ENCODE data around the gene BRD1.

The BRD1 gene

DNA sequence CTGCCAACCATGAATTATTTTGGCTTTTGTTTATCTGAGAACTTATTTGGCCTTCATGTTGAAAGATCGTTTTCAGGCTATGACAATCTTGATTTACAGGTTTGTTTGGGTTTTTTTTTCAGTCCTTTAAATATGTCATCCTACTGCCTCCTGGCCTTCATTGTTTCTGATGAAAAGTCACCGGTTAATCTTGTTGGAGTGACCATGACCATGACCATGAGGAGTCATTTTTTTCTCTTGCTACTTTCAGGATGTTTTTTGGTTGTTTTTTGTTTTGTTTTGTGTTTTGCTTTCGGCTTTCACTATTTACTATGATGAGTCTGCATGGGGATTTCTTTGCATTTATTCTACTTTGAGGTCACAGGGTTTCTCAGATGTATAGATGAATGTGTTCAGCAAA, 81.6 kb downstream of the BRD1 start:
- H3K4me3 ChIP-seq (ENCODE audit: low read depth, low read length), result no peak overlapping the region
- TF ChIP-seq, protein P1, sequence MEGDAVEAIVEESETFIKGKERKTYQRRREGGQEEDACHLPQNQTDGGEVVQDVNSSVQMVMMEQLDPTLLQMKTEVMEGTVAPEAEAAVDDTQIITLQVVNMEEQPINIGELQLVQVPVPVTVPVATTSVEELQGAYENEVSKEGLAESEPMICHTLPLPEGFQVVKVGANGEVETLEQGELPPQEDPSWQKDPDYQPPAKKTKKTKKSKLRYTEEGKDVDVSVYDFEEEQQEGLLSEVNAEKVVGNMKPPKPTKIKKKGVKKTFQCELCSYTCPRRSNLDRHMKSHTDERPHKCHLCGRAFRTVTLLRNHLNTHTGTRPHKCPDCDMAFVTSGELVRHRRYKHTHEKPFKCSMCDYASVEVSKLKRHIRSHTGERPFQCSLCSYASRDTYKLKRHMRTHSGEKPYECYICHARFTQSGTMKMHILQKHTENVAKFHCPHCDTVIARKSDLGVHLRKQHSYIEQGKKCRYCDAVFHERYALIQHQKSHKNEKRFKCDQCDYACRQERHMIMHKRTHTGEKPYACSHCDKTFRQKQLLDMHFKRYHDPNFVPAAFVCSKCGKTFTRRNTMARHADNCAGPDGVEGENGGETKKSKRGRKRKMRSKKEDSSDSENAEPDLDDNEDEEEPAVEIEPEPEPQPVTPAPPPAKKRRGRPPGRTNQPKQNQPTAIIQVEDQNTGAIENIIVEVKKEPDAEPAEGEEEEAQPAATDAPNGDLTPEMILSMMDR (IDR thresholded peaks at IDR 0.05; ENCODE audit: low read depth, low read length), result no peak

DNA sequence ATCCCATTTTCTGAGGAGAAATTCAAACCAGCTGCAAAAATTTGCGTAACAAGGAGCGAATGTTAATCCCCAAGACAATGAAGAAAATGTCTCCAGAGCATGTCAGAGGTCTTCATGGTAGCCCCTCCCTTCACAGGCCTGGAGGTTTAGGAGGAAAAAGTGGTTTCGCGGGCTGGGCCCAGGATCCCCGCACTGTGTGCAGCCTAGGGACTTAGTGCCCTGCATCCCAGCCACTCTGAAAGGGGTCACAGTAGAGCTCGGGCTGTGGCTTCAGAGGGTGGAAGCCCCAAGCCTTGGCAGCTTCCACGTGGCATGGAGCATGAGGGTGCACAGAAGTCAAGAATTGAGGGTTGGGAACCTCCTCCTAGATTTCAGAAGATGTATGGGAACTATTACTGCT, 87.4 kb downstream of the BRD1 start:
- TF ChIP-seq, protein P1 (IDR thresholded peaks at IDR 0.05; ENCODE audit: low read depth, low read length), result no peak
- no peak overlapping the region for H3K4me3 ChIP-seq (ENCODE audit: low read depth, low read length)

DNA sequence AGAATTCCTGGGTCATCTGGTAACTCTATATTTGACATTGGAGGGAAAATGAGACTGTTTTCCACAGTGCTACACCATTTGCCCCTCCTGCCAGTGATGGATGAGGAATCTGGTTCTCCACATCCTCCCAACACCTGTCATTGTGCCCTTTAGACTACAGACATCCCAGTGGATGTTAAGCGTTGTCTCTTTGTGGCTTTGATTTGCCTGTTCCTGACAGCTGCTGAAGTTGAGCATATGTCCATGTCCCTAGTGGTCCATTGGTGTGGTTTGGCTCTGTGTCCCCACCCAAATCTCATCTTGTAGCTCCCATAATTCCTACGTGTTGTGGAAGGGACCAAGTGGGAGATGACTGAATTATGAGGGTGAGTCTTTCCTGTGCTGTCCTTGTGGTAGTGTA, 88.5 kb downstream of the BRD1 start:
- no peak overlapping the region for H3K4me3 ChIP-seq (ENCODE audit: low read depth, low read length)
- TF ChIP-seq, protein P1 (IDR thresholded peaks at IDR 0.05; ENCODE audit: low read depth, low read length), result no peak

DNA sequence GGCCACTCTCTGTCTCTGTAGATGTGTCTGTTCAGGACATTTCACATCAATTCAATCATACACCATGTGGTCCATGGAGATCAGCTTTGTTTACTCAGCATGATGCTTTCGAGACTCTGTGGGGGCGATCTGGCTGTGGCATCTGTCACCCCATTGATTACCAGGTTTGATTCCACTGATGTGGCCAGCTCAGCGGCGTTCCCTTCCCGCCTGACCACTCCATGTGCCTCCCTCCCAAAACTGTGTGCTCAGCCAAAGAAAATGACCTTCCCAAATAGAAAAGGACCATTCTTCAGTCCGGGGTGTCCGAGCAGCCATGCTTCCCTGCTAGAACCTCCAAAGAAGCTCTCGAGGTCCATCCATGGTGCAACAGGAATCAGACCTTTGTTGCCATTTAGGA, 89.1 kb downstream of the BRD1 start:
- no peak overlapping the region for H3K4me3 ChIP-seq (ENCODE audit: low read depth, low read length)
- TF ChIP-seq, protein P1 (IDR thresholded peaks at IDR 0.05; ENCODE audit: low read depth, low read length), result no peak

DNA sequence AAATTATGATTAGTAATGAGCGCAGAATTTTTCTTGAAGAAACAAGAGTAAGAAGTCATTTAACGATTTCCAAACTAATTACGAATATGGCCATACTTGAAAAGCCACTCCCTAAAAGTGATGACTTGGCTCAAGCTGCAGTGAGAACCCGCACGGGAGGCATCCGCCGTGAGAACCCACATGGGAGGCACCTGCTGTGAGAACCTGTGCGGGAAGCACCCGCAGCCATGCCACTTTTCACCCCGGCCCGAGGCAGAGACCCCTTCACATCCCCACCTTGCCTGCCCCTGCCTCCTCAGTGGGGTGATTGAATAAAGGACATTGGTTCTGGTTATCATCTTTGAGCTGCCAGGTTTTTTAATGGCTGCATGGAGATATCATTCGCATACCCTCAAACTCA, 89.7 kb downstream of the BRD1 start:
- TF ChIP-seq, protein P1 (IDR thresholded peaks at IDR 0.05; ENCODE audit: low read depth, low read length), result no peak
- no peak overlapping the region for H3K4me3 ChIP-seq (ENCODE audit: low read depth, low read length)

DNA sequence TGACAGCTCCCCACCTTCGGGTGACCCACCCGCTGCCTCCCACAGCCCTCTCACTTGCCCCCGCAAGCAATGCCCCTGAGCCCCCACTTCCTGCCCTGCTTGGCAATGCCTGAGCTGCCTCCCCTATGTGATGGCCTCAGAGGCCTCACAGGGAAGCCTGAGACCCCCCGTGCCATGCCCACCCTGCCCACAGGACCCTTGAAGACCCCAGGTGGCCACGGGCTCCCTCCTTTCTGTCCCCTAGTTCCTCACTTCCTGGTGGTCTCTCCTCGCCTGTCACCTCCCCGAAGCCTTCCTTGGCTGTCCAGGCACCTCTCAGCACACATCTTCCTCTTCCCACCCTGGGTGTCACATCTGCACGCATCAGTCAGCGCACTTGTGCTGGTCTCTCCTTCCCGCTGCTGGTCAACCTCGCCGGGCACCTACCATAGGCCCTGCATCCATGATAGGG, 90.5 kb downstream of the BRD1 start:
- TF ChIP-seq, protein P1 (IDR thresholded peaks at IDR 0.05; ENCODE audit: low read depth, low read length), result no peak

DNA sequence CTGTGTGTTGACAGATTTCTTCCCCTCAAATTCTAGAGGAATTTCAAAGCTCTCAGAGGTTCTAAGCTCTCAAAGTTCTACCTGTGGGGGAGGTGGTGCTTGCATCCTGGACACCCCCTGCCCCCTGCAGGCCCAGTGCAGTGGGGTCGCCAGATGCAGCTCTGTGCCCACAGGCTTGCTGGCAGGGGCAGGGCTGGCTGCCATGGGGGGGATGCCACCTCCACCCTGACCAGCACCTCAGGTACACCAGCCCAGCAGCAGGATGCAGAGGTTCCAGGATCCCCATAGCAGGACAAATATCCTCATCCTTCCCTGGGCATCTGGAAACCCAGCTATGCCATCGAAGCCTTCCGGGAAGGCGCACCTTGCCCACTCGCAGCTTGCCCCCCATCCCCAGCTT, 91.1 kb downstream of the BRD1 start:
- TF ChIP-seq, protein P1 (IDR thresholded peaks at IDR 0.05; ENCODE audit: low read depth, low read length), result no peak
- no peak overlapping the region for H3K4me3 ChIP-seq (ENCODE audit: low read depth, low read length)

More for the DNA sequence above, 90.5 kb downstream of the BRD1 start:
- no peak overlapping the region for H3K4me3 ChIP-seq (ENCODE audit: low read depth, low read length)
